ENCODE data around the gene CLDN6.

CLDN6 gene

DNA sequence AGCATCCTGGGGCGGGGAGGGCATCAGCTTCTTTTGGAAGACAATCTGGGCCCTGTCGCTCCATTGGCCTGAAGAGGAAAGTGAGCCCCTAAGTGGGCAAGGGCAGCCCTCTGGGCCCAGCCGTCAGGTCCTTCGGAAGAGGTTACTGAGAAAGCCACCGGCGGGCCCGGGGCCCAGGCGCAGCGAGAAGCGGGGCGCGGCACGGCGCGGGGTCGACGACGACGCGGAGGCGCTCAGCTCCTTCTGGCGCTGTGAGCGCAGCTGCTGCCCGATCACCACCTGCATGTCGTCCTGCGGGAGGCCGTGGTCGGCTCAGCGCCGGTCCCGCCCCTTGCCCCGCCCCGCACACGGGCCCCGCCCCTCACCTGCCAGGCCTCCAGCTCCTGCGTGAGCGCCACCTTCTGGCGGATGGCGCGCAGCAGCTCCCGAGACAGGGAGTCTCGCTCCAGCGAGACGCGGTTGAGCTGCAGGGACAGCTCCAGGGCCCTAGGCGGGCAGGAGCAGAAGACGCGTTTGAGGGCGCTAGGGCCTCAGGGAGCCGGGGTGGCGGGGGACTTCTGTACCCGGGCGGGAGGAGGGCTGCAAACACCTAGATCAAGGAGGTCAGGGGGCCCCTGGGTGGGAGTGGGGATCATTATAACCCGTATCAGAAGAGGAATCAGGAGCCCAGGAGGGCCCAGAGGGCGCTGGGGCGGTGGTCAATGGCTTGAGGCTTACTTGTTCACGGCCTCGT lies 10.2 kb upstream of the CLDN6 start:
- DNase-seq (ENCODE audit: low spot score): peak; percentile 82

DNA sequence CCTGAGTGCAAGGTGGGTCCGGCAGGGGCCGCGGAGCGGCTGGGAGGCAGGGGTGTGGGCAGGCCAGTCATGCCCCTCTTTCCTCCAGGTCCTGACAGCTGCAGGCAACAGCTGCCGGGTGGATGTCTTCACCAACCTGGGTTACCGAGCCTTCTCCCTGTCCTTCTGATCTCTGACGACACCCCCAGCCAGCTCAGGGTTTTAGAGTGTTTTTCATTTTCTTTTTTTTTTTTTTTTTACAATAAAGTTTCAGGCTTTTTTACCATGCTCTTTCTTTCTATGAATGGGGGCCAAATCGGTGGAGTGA lies 9.5 kb upstream of the CLDN6 start:
- DNase-seq (ENCODE audit: low spot score): no peak

GRCh38 chr16:3026609-3027488 lies 8.9 kb upstream of the CLDN6 start:
- no peak for DNase-seq (ENCODE audit: low spot score)

- DNase-seq (ENCODE audit: low spot score): no peak
Observed at GRCh38 chr16:3026003-3026378, 8.0 kb upstream of the CLDN6 start.

DNA sequence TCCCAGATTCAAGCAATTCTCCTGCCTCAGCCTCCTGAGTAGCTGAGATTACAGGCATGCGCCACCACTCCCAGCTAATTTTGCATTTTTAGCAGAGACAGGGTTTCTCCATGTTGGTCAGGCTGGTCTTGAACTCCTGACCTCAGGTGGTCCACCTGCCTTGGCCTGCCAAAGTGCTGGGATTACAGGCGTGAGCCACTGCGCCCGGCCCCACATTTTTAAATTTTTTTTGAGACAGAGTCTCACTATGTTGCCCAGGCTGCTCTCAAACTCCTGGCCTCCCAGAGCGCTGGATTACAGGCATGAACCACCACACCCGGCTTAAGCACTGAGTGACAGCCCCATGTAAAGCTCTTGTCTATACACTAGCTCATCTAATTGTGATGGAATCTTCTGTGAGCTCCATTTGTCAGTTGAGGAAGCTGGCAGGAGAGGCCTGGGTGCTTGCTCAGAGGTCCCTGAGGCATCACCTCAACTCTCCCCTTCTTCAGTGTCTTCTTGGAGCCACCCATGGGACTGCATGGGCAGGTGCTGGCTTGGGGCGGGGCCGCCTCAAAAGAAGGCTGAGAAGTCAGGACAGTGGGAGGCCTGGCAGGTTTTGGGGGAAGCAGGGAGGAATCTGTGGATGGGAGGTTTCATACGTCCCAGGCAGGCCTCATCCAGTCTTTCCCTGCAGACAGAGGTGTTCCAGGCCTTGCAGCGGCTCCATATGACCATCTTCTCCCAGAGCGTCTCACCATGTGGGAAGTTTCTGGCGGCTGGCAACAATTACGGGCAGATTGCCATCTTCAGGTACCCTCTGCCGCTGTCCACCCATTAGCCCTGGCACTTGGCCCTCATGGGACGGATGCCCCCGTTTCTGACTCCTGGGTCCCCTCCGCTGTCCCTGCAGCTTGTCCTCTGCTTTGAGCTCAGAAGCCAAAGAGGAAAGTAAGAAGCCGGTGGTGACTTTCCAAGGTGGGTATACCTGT lies 7.3 kb upstream of the CLDN6 start:
- no peak for DNase-seq (ENCODE audit: low spot score)

- DNase-seq (ENCODE audit: low spot score): peak; percentile 97
Observed at GRCh38 chr16:3023669-3024478, 5.9 kb upstream of the CLDN6 start, which contains the start of the genes HCFC1R1 and THOC6. Gene HCFC1R1 (minus strand): TSS chr16:3023942. CDS start chr16:3023941, 1 bp downstream. Gene THOC6 (plus strand): TSS chr16:3024035. CDS start chr16:3024327, 292 bp downstream.

GRCh38 chr16:3023415-3023668 lies 5.4 kb upstream of the CLDN6 start:
- DNase-seq (ENCODE audit: low spot score): peak; percentile 78

DNA sequence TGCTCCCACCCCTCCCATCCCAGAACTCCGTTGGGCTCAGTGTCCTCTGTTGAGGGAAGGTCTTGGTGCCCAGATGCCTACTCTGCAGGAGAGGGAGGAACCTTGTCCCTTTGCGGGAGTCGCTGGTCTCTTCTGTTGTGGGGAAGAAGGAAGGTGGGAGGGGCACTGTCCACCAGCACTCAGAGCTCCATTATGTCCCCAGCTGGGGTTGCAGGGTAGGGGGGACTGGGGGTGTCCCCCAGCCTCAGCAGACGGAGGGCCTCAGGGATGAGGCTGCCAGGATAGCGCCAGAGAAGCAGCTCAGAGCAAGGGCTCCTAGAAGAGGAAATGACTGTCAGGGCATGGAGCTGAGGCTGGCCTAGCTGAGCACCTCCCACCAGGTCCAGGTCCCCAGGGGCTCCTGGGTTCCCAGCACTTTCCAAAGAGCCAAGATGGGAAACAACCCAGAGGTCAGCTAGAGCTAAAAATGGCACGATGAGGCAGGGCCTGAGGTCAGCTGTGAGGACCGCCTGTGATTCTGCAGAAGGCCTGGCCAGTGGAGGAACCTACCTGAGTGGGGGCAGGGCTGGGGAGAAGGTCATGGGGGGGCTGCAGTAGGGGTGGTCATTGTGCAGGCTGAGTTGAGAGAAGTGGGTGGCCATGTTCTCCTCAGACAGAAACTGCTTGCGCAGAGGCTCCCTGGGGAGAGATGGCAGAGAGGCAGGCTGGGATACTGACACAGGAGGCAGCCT lies 4.9 kb upstream of the CLDN6 start:
- DNase-seq (ENCODE audit: low spot score): no peak

GRCh38 chr16:3022208-3022683 lies 4.3 kb upstream of the CLDN6 start:
- DNase-seq (ENCODE audit: low spot score): peak; percentile 91

GRCh38 chr16:3021449-3022207 lies 3.6 kb upstream of the CLDN6 start:
- peak; percentile 84 for DNase-seq (ENCODE audit: low spot score)

DNA sequence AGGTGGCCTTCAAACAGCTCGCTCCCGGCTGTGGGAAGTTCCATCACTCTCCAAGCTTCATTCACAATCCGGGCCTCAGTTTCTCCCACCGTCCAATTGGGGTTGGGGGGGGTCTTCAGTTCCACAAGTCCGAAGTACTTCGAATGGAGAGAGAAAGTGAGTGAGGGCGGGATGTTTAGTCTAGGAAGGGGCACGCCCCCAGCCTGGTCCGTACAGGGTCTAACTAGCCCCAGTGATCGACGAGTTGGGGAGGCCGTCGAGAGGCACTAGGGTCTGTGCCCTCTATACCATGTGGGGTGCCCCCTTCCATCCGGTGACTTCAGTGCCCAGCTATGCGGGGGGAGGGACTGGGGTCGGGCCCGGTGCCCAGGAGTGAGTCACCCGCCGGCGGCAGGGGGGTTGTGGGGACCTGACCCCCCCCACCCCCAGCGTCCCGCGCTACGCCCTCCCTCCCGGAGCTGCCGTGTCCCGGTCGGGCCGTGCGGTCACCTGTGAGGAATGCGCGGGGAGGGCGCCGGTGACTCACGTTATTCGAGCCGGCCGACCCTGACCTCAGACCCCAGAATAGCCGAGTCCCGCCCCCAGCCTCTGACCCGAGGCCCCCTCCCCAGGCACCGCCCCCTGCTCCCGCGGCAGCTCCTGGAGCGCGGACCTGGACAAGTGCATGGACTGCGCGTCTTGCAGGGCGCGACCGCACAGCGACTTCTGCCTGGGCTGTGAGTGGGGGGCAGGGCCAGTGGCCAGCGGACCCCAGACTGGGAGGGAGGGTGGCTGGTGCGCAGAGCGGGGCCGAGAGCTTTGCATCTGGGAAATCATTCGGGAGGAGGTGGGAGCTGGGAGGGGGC lies 2.8 kb upstream of the CLDN6 start:
- DNase-seq (ENCODE audit: low spot score): peak; percentile 77

DNA sequence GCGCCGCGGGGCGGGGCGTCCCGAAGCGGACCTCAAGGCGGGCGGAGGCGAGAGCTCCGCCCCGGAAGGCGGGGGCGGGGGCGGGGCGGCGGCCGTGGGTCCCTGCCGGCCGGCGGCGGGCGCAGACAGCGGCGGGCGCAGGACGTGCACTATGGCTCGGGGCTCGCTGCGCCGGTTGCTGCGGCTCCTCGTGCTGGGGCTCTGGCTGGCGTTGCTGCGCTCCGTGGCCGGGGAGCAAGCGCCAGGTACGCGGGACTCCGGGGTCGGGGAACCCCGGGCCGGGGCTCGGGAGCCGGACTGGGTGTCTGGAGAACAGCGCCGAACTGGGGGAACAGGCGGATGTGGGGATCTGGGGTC lies 2.2 kb upstream of the CLDN6 start, which contains the start of gene TNFRSF12A:
TNFRSF12A (plus strand) TSS at position 122 of the 357 bp plus-strand sequence; CDS start at position 152, 30 bp downstream.
- peak; percentile 87 for DNase-seq (ENCODE audit: low spot score)

DNA sequence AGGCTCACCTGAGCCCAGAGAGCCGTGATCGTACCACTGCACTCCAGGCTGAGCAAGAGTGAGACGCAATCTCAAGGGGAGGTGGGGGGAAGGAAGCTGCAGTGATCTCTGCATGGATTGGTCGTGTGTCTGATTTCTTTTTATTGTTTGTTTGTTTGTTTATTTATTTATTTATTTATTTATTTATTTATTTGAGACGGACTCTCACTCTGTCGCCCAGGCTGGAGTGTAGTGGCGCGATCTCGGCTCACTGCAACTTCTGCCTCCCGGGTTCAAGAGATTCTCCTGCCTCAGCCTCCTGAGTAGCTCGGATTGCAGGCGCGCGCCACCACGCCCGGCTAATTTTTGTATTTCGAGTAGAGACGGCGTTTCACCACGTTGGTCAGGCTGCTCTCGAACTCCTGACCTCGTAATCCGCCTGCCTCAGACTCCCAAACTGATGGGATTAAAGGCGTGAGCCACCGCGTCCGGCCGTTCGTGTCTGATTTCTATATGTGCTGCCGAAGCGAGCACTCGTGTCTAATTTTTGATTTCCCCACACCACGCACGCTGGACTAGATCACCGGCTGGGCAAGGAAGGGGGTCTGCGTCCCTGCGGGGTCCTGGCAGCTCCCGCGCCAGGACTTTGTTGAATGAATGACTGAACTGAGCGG lies 1.7 kb upstream of the CLDN6 start:
- DNase-seq (ENCODE audit: low spot score): no peak

- DNase-seq (ENCODE audit: low spot score): no peak
Observed at GRCh38 chr16:3017344-3017743, 639 bp downstream of the CLDN6 start.

DNA sequence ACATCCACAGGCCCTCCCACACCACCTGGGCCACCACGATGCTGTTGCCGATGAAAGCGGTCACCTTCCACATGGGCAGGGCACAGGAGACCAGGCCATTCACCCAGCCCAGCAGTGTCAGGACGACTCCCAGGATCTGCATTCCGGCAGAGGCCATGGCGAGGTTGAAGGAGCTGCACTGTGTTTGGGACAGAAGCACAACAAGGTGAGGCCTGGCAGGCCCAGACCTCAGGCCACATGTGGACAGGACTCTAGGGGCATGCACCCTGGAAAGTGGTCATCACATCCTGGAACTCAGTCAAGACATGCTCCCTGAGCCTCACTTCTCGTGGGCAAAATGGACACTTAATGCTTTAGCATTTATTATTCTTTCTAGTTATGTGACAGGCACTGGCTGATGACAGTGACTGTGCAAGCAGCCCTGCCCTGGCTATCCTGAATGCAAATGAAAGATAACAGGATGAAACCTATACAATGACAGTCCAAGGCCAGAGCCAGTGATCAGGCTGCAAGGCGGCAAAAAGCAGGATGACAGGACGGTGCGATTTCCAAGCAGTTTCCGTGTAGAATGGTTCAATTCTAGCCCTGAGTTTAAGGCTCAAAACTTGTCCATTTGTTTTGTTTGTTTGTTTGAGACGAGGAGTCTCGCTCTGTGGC lies 2.0 kb downstream of the CLDN6 start:
- DNase-seq (ENCODE audit: low spot score): no peak

- no peak for DNase-seq (ENCODE audit: low spot score)
Observed at GRCh38 chr16:3014971-3015370, 3.0 kb downstream of the CLDN6 start.

- no peak for DNase-seq (ENCODE audit: low spot score)
Observed at GRCh38 chr16:3013998-3014690, 3.8 kb downstream of the CLDN6 start.
